HTR-8/SVneo (cell line): ENCODE data around the gene ASPG.

Experiments used
- DNase-seq: peaks from one replicate; pipeline ENCODE4 v3.0.0; 2011; ENCODE audit warnings: low spot score, mixed read lengths; ENCODE audit not compliant: insufficient read length
- FAIRE-seq: peaks from 2 replicates; lab custom pipeline; 2011; peaks lifted over from hg19 to GRCh38; lab: Jason Lieb, UNC

The ASPG gene

GRCh38 chr14:104154246-104154645 lies 68.7 kb downstream of the ASPG start:
- no peak for DNase-seq

GRCh38 chr14:104155513-104155912 lies 70.0 kb downstream of the ASPG start:
- DNase-seq (no peak), FAIRE-seq (no peak)

More at GRCh38 chr14:104154246-104154645, 68.7 kb downstream of the ASPG start:
- no peak for FAIRE-seq

GRCh38 chr14:104156142-104156541 lies 70.6 kb downstream of the ASPG start:
- no peak for FAIRE-seq
- DNase-seq: no peak

GRCh38 chr14:104157016-104157928 lies 71.8 kb downstream of the ASPG start:
- FAIRE-seq: no peak
- no peak for DNase-seq

- DNase-seq: no peak
- no peak for FAIRE-seq
Measured at GRCh38 chr14:104158827-104159798, 73.6 kb downstream of the ASPG start.

GRCh38 chr14:104159990-104160389 lies 74.5 kb downstream of the ASPG start:
- DNase-seq (no peak), FAIRE-seq (no peak)

- DNase-seq: no peak
- no peak for FAIRE-seq
Measured at GRCh38 chr14:104161602-104162367, 76.3 kb downstream of the ASPG start.

GRCh38 chr14:104162495-104162894 lies 77.0 kb downstream of the ASPG start:
- FAIRE-seq (no peak), DNase-seq (no peak)

GRCh38 chr14:104163541-104163940 lies 78.0 kb downstream of the ASPG start:
- FAIRE-seq (no peak), DNase-seq (no peak)

- no peak for FAIRE-seq
- DNase-seq: no peak
Measured at GRCh38 chr14:104164041-104164440, 78.5 kb downstream of the ASPG start.

- no peak for DNase-seq
- FAIRE-seq: no peak
Measured at GRCh38 chr14:104164512-104164911, 79.0 kb downstream of the ASPG start.
